Psoas muscle (tissue), 8 donors: ENCODE measurements around the gene UBTD2. TPM values are rescaled to one million over a fixed set of nuclear protein-coding genes. Genes with fewer than 3 reads are reported as not detected.
"Not testable (repeated sequence)": the region's sequence is repeated elsewhere in the genome, so short reads cannot be mapped to it uniquely, and the experiment has no call there.

Experiments
- ATAC-seq, 4 donors: fragments of 200-7000 bp; cut with Tn5 transposase; one replicate each; pipeline ENCODE4 v1.9.1; 2020; ENCODE audit warnings: moderate library complexity in 3 of 4, mild to moderate bottlenecking in 2 of 4
- DNase-seq, 2 donors: peaks; one replicate each; pipeline ENCODE4 v3.0.0-alpha.2; 2020
- H3K27ac ChIP-seq: fragments of 200-600 bp; one replicate; pipeline ENCODE4 v1.8.0; 2022
- H3K27me3 ChIP-seq, 3 donors: fragments of 200-600 bp in 1 of 3; one replicate each; pipeline versions ENCODE4 v1.6.1 to v1.8.0; 2013 to 2022; ENCODE audit warnings: low read length in 2 of 3, mild to moderate bottlenecking in 2 of 3, moderate library complexity in 1 of 3; ENCODE audit not compliant: insufficient read depth in 3 of 3
- H3K36me3 ChIP-seq, 2 donors: fragments of 200-600 bp in 1 of 2; one replicate each; pipeline versions ENCODE4 v1.6.1 to v1.8.0; 2013 to 2022; ENCODE audit warnings: low read depth in 1 of 2, mild to moderate bottlenecking in 1 of 2, moderate library complexity in 1 of 2; ENCODE audit not compliant: insufficient read depth in 1 of 2
- H3K4me1 ChIP-seq: fragments of 200-600 bp; one replicate; pipeline ENCODE4 v1.8.0; 2022
- H3K4me3 ChIP-seq: fragments of 200-600 bp; one replicate; pipeline ENCODE4 v1.8.0; 2022; ENCODE audit warnings: mild to moderate bottlenecking
- H3K9me3 ChIP-seq: fragments of 200-600 bp; one replicate; pipeline ENCODE4 v1.8.0; 2022
- CTCF ChIP-seq: fragments of 200-600 bp; IDR thresholded peaks from one replicate; pipeline ENCODE4 v1.8.0; 2022; ENCODE audit warnings: antibody characterized with exemption
- WGBS, 3 donors: extraction: QIAGEN DNeasy Blood & Tissue Kit; methylation state at CpG; one replicate each; pipeline versions ENCODE4 v1.1.6 to v1.1.7; 2013; 5-methylcytosine and 5-hydroxymethylcytosine counted together
- intact Hi-C, 2 donors: fragments of 100-400 bp; cut with DNase I; formaldehyde crosslinking; loops; one replicate each; pipeline versions ENCODE4 v1.11.0 to v1.14.2; 2022
- polyA plus RNA-seq, 3 donors: library from polyadenylated mRNA; stranded (reverse); fragments of 200-250 nt; gene quantifications; one replicate each; pipeline ENCODE4 v1.2.3, GENCODE V29; 2013
- total RNA-seq, 4 donors: library from RNA; stranded (reverse); fragmentation: NEBNext Ultra II Directional in 2 of 4; extraction: Animal tissue kit (Norgen Biotek cat#: 25700) in 2 of 4; gene quantifications; one replicate each; pipeline versions ENCODE4 v1.2.1 to v1.2.4, GENCODE V29; 2021 to 2023
- donor health status: healthy with polysubstance abuse.
- donor health status: DM: no; HTN: no; CAD: no; lungs with moderate emphysema.
- donor health status: Bipolar disorder and iron deficiency.
- donor health status: healthy.
- donor health status: DM: yes; HTN: yes; CAD: no.
- donor health status: DM: no; HTN: no; CAD: no.
- donor health status: DM: no; HTN: no; CAD: no.
- donor health status: DM: yes; HTN: yes; CAD: no.

Gene UBTD2
- total and polyA plus RNA-seq, 7 donors: 5.3 to 12.3 (median 8.6) TPM

GRCh38 chr5:172213126-172213525 lies 70.4 kb downstream of the UBTD2 start:
- peaks cover 0 to 26% of the 10 kb centered on the region in 2 donors for H3K36me3 ChIP-seq
- intact Hi-C loops: no loop called here
- H3K4me3 ChIP-seq: no peak overlapping the region
- no peak for ATAC-seq
- H3K27me3 ChIP-seq: no peaks in the 10 kb centered on the region
- TF ChIP-seq CTCF: no peak
- H3K27ac ChIP-seq: no peak overlapping the region
- 86 to 96% (median 93%) methylated on average over 4 of the region's 4 CpGs for WGBS, 3 donors
- DNase-seq: no peak
- no peaks in the 10 kb centered on the region for H3K9me3 ChIP-seq
- H3K4me1 ChIP-seq: no peaks in the 10 kb centered on the region

- H3K9me3 ChIP-seq: no peaks in the 10 kb centered on the region
- no peaks in the 10 kb centered on the region for H3K4me1 ChIP-seq
- ATAC-seq (no peak), DNase-seq (no peak)
- intact Hi-C loops: no loop called here
- no peak overlapping the region for H3K4me3 ChIP-seq
- no peaks in the 10 kb centered on the region for H3K27me3 ChIP-seq
- H3K27ac ChIP-seq: no peak overlapping the region
- WGBS, 3 donors: 66 to 81% (median 68%) methylated on average over 8 of the region's 8 CpGs
- peaks cover 0 to 26% of the 10 kb centered on the region in 2 donors for H3K36me3 ChIP-seq
- TF ChIP-seq CTCF: no peak
Measured at GRCh38 chr5:172211676-172212075, 71.9 kb downstream of the UBTD2 start.

- TF ChIP-seq CTCF: no peak
- Histone ChIP-seq H3K4me1 (no peaks in the 10 kb centered on the region), H3K27ac (no peak overlapping the region), H3K9me3 (no peaks in the 10 kb centered on the region), H3K36me3 (peaks cover 0 to 26% of the 10 kb centered on the region in 2 donors), H3K4me3 (no peak overlapping the region), H3K27me3 (no peaks in the 10 kb centered on the region)
- ATAC-seq (no peak), DNase-seq (no peak)
- WGBS, 3 donors: 96% methylated on average over 2 of the region's 2 CpGs
- intact Hi-C loops: no loop called here
Measured at GRCh38 chr5:172209714-172210113, 73.8 kb downstream of the UBTD2 start.

- ATAC-seq: no peak
- Histone ChIP-seq H3K9me3 (no peaks in the 10 kb centered on the region), H3K4me1 (no peaks in the 10 kb centered on the region), H3K36me3 (peaks cover 0 to 26% of the 10 kb centered on the region in 2 donors), H3K4me3 (no peak overlapping the region), H3K27me3 (no peaks in the 10 kb centered on the region), H3K27ac (no peak overlapping the region)
- no peak for TF ChIP-seq CTCF
- intact Hi-C loops: no loop called here
- DNase-seq: no peak
- WGBS, 3 donors: 61 to 92% (median 72%) methylated on average over 3 of the region's 3 CpGs
Measured at GRCh38 chr5:172207511-172207910, 76.1 kb downstream of the UBTD2 start.

GRCh38 chr5:172205984-172206383 lies 77.6 kb downstream of the UBTD2 start:
- H3K36me3 ChIP-seq: peaks cover 0 to 10% of the 10 kb centered on the region in 2 donors

More at GRCh38 chr5:172205984-172206383, 77.6 kb downstream of the UBTD2 start:
- DNase-seq, H3K9me3 ChIP-seq, intact Hi-C loops, H3K4me3 ChIP-seq, H3K4me1 ChIP-seq, H3K27ac ChIP-seq, H3K27me3 ChIP-seq, ATAC-seq: not testable (repeated sequence)
- 93 to 95% (median 94%) methylated on average over 11 of the region's 11 CpGs for WGBS, 3 donors
